GM23338 (cell line): Measurements from ENCODE around the gene KIAA1549. TPM values are rescaled to one million over a fixed set of nuclear protein-coding genes. Genes with fewer than 3 reads are reported as not detected.

Source experiments
- ATAC-seq: fragments of 200-7000 bp; cut with Tn5 transposase; 3 replicates; pipeline ENCODE4 v1.9.1; 2020
- DNase-seq: peaks from one replicate; pipeline ENCODE4 v3.0.0-alpha.2; 2015; ENCODE audit warnings: low spot score
- H2AFZ ChIP-seq: fragments of 200-600 bp; sonication (generic); 2 replicates; pipeline ENCODE4 v1.8.0; 2016; ENCODE audit warnings: antibody characterized with exemption, mild to moderate bottlenecking, moderate library complexity
- H3F3A ChIP-seq: fragments of 200-600 bp; sonication (generic); replicated peaks from 2 replicates; pipeline ENCODE4 v1.8.0; 2017; ENCODE audit warnings: antibody characterized with exemption, mixed run types, low read depth
- H3K27ac ChIP-seq: fragments of 200-600 bp; sonication (generic); 2 replicates; pipeline ENCODE4 v1.6.1; 2016; ENCODE audit warnings: low read depth
- H3K27me3 ChIP-seq: fragments of 200-600 bp; sonication (generic); 2 replicates; pipeline ENCODE4 v1.8.0; 2016; ENCODE audit warnings: mild to moderate bottlenecking, mixed run types, moderate library complexity; ENCODE audit not compliant: insufficient read depth
- H3K36me3 ChIP-seq: fragments of 200-600 bp; sonication (generic); 2 replicates; pipeline ENCODE4 v1.8.0; 2016; ENCODE audit warnings: mild to moderate bottlenecking; ENCODE audit not compliant: insufficient read depth
- H3K4me1 ChIP-seq: fragments of 200-600 bp; sonication (generic); 2 replicates; pipeline ENCODE4 v1.8.0; 2016; ENCODE audit warnings: mild to moderate bottlenecking, moderate library complexity; ENCODE audit not compliant: insufficient read depth
- H3K4me2 ChIP-seq: fragments of 200-600 bp; sonication (generic); 2 replicates; pipeline ENCODE4 v1.7.1; 2017; ENCODE audit warnings: mixed run types
- H3K4me3 ChIP-seq: fragments of 200-600 bp; sonication (generic); 2 replicates; pipeline ENCODE4 v1.6.1; 2016; ENCODE audit warnings: mixed run types
- H3K79me2 ChIP-seq: fragments of 200-600 bp; sonication (generic); replicated peaks from 2 replicates; pipeline ENCODE4 v1.8.0; 2017; ENCODE audit warnings: mild to moderate bottlenecking; ENCODE audit not compliant: insufficient read depth
- H3K9me2 ChIP-seq: fragments of 200-600 bp; sonication (generic); 2 replicates; pipeline ENCODE4 v1.8.0; 2017; ENCODE audit not compliant: insufficient read depth
- H4K20me1 ChIP-seq: fragments of 200-600 bp; sonication (generic); replicated peaks from 2 replicates; pipeline ENCODE4 v1.8.0; 2017; ENCODE audit warnings: mild to moderate bottlenecking; ENCODE audit not compliant: insufficient read depth
- H3K27ac Mint-ChIP-seq: 2 replicates; pipeline ENCODE4 v1.8.0; 2020; ENCODE audit warnings: inconsistent platforms, mild to moderate bottlenecking, moderate library complexity, mixed read lengths
- H3K27me3 Mint-ChIP-seq: 3 replicates; pipeline ENCODE4 v1.8.0; 2022; ENCODE audit warnings: low read depth, mild to moderate bottlenecking, moderate library complexity, mixed read lengths, inconsistent platforms; ENCODE audit not compliant: insufficient read depth, poor library complexity
- H3K36me3 Mint-ChIP-seq: 3 replicates; pipeline ENCODE4 v1.8.0; 2021; ENCODE audit warnings: low read depth, mild to moderate bottlenecking, inconsistent platforms, moderate library complexity, mixed read lengths
- H3K4me1 Mint-ChIP-seq: 3 replicates; pipeline ENCODE4 v1.8.0; 2020; ENCODE audit warnings: mild to moderate bottlenecking, inconsistent platforms, mixed read lengths
- H3K4me3 Mint-ChIP-seq: 3 replicates; pipeline ENCODE4 v1.8.0; 2021; ENCODE audit warnings: moderate library complexity, mild to moderate bottlenecking, inconsistent platforms, mixed read lengths
- H3K9me3 Mint-ChIP-seq: 3 replicates; pipeline ENCODE4 v1.8.0; 2020; ENCODE audit warnings: moderate library complexity, mild to moderate bottlenecking, inconsistent platforms, mixed read lengths
- CREB1 ChIP-seq: fragments of 250-450 bp; sonication (Bioruptor Pico); IDR thresholded peaks from 2 replicates; pipeline ENCODE4 v1.5.0; 2020; ENCODE audit warnings: low read depth, mild to moderate bottlenecking, moderate library complexity
- EZH2 ChIP-seq: fragments of 200-600 bp; sonication (generic); IDR thresholded peaks from one replicate; pipeline ENCODE4 v1.8.0; 2017; ENCODE audit warnings: antibody characterized with exemption, mild to moderate bottlenecking, low read depth; ENCODE audit not compliant: unreplicated experiment
- EZH2phosphoT487 ChIP-seq: fragments of 200-600 bp; sonication (generic); IDR thresholded peaks from one replicate; pipeline ENCODE4 v1.8.1; 2018; ENCODE audit warnings: antibody characterized with exemption; ENCODE audit not compliant: unreplicated experiment
- JUNB ChIP-seq: IDR thresholded peaks from one replicate; pipeline ENCODE4 v1.6.1; 2016; ENCODE audit warnings: antibody characterized with exemption; ENCODE audit not compliant: unreplicated experiment
- STAT1 ChIP-seq: IDR thresholded peaks from one replicate; pipeline ENCODE4 v1.6.1; 2016; ENCODE audit warnings: antibody characterized with exemption; ENCODE audit not compliant: unreplicated experiment
- ZNF331 ChIP-seq: fragments of 250-450 bp; sonication (Bioruptor Pico); IDR thresholded peaks from 2 replicates; pipeline ENCODE4 v1.5.0; 2020; ENCODE audit warnings: low read depth, mild to moderate bottlenecking, moderate library complexity
- polyA plus RNA-seq: library from polyadenylated mRNA; unstranded; fragments of >200 nt; fragmentation: Nextera tagmentation; extraction: Ambion mirVana; gene quantifications from 2 replicates; pipeline ENCODE4 v1.2.1, GENCODE V29; 2016
- total RNA-seq: library from RNA; depleted of rRNA; stranded (reverse); fragments of >200 nt; shearing (Covaris generic); gene quantifications from 2 replicates; pipeline ENCODE4 v1.2.3, GENCODE V29; 2014
- TF ChIP-seq, protein P1 (sequence below): IDR thresholded peaks from 2 replicates; pipeline ENCODE4 v1.6.1; 2016; ENCODE audit warnings: antibody characterized with exemption
- TF ChIP-seq, protein P2 (sequence below): fragments of 250-450 bp; sonication (Bioruptor Pico); IDR thresholded peaks from 2 replicates; pipeline ENCODE4 v1.5.0; 2020; ENCODE audit warnings: mild to moderate bottlenecking, moderate library complexity
- TF ChIP-seq, protein P3 (sequence below): IDR thresholded peaks from one replicate; pipeline ENCODE4 v1.6.1; 2018; ENCODE audit warnings: antibody characterized with exemption; ENCODE audit not compliant: unreplicated experiment

Gene KIAA1549
- total and polyA plus RNA-seq, 2 experiments from 2014 or later: 3.6 to 13.5 TPM

DNA sequence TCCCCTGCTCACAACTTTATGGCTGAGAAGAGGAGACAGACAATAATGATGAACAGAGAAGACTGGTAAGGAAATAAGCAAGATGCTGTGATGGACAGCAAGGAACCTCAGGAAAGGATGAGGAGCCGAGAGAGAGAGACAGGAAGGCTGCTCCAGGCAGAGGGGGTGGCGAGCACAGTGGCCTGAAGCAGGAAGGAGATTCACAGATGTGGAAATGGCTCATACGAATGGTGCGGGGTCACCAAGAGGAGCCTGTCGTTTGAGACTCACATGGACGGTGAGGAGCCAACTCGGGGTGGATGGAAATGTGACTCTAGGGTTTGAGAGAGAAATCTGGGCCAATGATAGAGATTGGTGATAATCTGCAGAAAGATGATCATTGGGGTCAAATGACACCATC is 43.7 kb downstream of the KIAA1549 start (continued):
- no peak for TF ChIP-seq EZH2
- TF ChIP-seq CREB1 (CRISPR knock-in tag): no peak
- no peak for TF ChIP-seq EZH2phosphoT487

DNA sequence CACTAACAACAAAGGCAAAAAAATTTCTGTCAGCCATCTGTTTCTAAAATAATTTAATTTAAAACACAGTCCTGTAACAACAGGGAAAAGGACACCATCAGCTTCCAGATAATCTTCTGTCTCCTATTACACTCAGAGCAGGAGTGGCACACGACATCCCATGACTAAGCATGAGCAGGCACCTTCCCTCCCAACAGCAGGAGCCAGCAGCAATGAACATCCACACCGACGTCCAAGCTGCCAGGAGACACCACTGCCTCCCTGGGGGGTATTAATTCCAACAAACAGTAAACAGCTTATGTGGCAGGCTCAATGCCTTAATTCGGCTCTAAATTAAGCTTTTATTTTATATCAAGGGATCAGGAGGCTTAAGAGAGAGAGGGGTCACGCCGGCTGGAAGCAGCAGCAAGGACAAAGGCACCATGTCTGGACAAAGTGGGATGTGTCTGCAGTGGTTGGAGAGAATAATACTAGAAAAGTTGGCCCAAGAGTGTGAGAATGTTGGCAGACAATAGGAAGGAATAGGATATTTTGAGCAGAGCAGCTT is 45.7 kb downstream of the KIAA1549 start:
- no peaks in the 10 kb centered on the region for H3K27me3 Mint-ChIP-seq
- H3K27ac ChIP-seq: no peak overlapping the region
- peak overlapping the region; percentile 25 for H3K27ac Mint-ChIP-seq
- no peaks in the 10 kb centered on the region for H3F3A ChIP-seq
- H3K4me3 ChIP-seq: no peak overlapping the region
- H3K79me2 ChIP-seq: peaks cover 33% of the 10 kb centered on the region
- H3K36me3 ChIP-seq: no peaks in the 10 kb centered on the region
- H3K27me3 ChIP-seq: no peaks in the 10 kb centered on the region
- H3K36me3 Mint-ChIP-seq: no peaks in the 10 kb centered on the region; the same call in 2 of the 3 replicates
- DNase-seq: no peak
- peaks cover 11% of the 10 kb centered on the region; the same call in 1 of the 2 replicates for H3K4me1 ChIP-seq
- no peak overlapping the region for H3K4me3 Mint-ChIP-seq
- peak; percentile 64 for ATAC-seq
- no peaks in the 10 kb centered on the region for H3K9me2 ChIP-seq
- H3K4me1 Mint-ChIP-seq: peaks cover 21% of the 10 kb centered on the region
- no peaks in the 10 kb centered on the region for H3K9me3 Mint-ChIP-seq
- TF ChIP-seq, protein P1, sequence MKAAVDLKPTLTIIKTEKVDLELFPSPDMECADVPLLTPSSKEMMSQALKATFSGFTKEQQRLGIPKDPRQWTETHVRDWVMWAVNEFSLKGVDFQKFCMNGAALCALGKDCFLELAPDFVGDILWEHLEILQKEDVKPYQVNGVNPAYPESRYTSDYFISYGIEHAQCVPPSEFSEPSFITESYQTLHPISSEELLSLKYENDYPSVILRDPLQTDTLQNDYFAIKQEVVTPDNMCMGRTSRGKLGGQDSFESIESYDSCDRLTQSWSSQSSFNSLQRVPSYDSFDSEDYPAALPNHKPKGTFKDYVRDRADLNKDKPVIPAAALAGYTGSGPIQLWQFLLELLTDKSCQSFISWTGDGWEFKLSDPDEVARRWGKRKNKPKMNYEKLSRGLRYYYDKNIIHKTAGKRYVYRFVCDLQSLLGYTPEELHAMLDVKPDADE: no peak
- no peak overlapping the region for H3K4me2 ChIP-seq
- H2AFZ ChIP-seq: no peak overlapping the region
- H4K20me1 ChIP-seq: peaks cover 13% of the 10 kb centered on the region; the same call in 1 of the 2 replicates

DNA sequence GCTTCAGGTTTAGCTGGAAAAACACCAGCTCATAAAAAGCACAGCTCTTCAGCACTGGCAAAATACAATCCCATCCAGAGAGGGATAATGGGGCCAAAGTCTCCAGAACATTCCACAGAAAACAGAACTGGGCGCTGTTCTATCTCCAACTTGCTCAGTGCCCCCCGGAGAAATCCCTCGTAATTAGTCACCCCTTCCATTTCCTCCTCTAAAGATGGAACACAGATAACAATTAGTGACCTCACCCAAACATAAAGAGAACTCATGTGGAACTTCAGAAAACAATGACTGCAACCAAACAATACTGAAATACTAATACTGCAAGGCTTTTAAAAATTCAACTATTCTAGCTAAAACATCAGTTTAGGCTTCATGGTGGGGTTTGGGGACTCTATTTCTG is 46.3 kb downstream of the KIAA1549 start:
- Histone ChIP-seq H3K27me3 (no peaks in the 10 kb centered on the region), H3F3A (no peaks in the 10 kb centered on the region), H2AFZ (no peak overlapping the region), H3K4me3 (no peak overlapping the region), H3K36me3 (no peaks in the 10 kb centered on the region), H3K9me2 (no peaks in the 10 kb centered on the region), H3K4me2 (no peak overlapping the region), H4K20me1 (peaks cover 13% of the 10 kb centered on the region; the same call in 1 of the 2 replicates), H3K27ac (no peak overlapping the region), H3K4me1 (peaks cover 11% of the 10 kb centered on the region; the same call in 1 of the 2 replicates), H3K79me2 (peaks cover 33% of the 10 kb centered on the region)
- no peaks in the 10 kb centered on the region for H3K9me3 Mint-ChIP-seq
- DNase-seq (no peak), ATAC-seq (no peak)
- H3K36me3 Mint-ChIP-seq: peaks cover 2% of the 10 kb centered on the region; the same call in 2 of the 3 replicates
- peaks cover 21% of the 10 kb centered on the region for H3K4me1 Mint-ChIP-seq
- 0 out of 2 replicates have a peak overlapping the region, but pooled peaks have one; percentile 2 for H3K27ac Mint-ChIP-seq
- no peaks in the 10 kb centered on the region for H3K27me3 Mint-ChIP-seq
- H3K4me3 Mint-ChIP-seq: no peak overlapping the region
- no peak for TF ChIP-seq STAT1
- no peak for TF ChIP-seq JUNB
- TF ChIP-seq, protein P2, sequence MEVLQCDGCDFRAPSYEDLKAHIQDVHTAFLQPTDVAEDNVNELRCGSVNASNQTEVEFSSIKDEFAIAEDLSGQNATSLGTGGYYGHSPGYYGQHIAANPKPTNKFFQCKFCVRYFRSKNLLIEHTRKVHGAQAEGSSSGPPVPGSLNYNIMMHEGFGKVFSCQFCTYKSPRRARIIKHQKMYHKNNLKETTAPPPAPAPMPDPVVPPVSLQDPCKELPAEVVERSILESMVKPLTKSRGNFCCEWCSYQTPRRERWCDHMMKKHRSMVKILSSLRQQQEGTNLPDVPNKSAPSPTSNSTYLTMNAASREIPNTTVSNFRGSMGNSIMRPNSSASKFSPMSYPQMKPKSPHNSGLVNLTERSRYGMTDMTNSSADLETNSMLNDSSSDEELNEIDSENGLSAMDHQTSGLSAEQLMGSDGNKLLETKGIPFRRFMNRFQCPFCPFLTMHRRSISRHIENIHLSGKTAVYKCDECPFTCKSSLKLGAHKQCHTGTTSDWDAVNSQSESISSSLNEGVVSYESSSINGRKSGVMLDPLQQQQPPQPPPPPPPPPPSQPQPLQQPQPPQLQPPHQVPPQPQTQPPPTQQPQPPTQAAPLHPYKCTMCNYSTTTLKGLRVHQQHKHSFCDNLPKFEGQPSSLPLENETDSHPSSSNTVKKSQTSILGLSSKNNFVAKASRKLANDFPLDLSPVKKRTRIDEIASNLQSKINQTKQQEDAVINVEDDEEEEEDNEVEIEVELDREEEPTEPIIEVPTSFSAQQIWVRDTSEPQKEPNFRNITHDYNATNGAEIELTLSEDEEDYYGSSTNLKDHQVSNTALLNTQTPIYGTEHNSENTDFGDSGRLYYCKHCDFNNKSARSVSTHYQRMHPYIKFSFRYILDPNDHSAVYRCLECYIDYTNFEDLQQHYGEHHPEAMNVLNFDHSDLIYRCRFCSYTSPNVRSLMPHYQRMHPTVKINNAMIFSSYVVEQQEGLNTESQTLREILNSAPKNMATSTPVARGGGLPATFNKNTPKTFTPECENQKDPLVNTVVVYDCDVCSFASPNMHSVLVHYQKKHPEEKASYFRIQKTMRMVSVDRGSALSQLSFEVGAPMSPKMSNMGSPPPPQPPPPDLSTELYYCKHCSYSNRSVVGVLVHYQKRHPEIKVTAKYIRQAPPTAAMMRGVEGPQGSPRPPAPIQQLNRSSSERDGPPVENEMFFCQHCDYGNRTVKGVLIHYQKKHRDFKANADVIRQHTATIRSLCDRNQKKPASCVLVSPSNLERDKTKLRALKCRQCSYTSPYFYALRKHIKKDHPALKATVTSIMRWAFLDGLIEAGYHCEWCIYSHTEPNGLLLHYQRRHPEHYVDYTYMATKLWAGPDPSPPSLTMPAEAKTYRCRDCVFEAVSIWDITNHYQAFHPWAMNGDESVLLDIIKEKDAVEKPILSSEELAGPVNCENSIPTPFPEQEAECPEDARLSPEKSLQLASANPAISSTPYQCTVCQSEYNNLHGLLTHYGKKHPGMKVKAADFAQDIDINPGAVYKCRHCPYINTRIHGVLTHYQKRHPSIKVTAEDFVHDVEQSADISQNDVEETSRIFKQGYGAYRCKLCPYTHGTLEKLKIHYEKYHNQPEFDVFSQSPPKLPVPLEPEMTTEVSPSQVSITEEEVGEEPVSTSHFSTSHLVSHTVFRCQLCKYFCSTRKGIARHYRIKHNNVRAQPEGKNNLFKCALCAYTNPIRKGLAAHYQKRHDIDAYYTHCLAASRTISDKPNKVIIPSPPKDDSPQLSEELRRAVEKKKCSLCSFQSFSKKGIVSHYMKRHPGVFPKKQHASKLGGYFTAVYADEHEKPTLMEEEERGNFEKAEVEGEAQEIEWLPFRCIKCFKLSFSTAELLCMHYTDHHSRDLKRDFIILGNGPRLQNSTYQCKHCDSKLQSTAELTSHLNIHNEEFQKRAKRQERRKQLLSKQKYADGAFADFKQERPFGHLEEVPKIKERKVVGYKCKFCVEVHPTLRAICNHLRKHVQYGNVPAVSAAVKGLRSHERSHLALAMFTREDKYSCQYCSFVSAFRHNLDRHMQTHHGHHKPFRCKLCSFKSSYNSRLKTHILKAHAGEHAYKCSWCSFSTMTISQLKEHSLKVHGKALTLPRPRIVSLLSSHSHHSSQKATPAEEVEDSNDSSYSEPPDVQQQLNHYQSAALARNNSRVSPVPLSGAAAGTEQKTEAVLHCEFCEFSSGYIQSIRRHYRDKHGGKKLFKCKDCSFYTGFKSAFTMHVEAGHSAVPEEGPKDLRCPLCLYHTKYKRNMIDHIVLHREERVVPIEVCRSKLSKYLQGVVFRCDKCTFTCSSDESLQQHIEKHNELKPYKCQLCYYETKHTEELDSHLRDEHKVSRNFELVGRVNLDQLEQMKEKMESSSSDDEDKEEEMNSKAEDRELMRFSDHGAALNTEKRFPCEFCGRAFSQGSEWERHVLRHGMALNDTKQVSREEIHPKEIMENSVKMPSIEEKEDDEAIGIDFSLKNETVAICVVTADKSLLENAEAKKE (CRISPR knock-in tag): no peak
- no peak for TF ChIP-seq ZNF331
- TF ChIP-seq, protein P3, sequence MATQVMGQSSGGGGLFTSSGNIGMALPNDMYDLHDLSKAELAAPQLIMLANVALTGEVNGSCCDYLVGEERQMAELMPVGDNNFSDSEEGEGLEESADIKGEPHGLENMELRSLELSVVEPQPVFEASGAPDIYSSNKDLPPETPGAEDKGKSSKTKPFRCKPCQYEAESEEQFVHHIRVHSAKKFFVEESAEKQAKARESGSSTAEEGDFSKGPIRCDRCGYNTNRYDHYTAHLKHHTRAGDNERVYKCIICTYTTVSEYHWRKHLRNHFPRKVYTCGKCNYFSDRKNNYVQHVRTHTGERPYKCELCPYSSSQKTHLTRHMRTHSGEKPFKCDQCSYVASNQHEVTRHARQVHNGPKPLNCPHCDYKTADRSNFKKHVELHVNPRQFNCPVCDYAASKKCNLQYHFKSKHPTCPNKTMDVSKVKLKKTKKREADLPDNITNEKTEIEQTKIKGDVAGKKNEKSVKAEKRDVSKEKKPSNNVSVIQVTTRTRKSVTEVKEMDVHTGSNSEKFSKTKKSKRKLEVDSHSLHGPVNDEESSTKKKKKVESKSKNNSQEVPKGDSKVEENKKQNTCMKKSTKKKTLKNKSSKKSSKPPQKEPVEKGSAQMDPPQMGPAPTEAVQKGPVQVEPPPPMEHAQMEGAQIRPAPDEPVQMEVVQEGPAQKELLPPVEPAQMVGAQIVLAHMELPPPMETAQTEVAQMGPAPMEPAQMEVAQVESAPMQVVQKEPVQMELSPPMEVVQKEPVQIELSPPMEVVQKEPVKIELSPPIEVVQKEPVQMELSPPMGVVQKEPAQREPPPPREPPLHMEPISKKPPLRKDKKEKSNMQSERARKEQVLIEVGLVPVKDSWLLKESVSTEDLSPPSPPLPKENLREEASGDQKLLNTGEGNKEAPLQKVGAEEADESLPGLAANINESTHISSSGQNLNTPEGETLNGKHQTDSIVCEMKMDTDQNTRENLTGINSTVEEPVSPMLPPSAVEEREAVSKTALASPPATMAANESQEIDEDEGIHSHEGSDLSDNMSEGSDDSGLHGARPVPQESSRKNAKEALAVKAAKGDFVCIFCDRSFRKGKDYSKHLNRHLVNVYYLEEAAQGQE: no peak
- no peak for TF ChIP-seq EZH2phosphoT487
